Measurements from ENCODE around the gene LCN15.
"Not testable (repeated sequence)": the region's sequence is repeated elsewhere in the genome, so short reads cannot be mapped to it uniquely, and the experiment has no call there.

LCN15 gene, protein sequence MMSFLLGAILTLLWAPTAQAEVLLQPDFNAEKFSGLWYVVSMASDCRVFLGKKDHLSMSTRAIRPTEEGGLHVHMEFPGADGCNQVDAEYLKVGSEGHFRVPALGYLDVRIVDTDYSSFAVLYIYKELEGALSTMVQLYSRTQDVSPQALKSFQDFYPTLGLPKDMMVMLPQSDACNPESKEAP

DNA sequence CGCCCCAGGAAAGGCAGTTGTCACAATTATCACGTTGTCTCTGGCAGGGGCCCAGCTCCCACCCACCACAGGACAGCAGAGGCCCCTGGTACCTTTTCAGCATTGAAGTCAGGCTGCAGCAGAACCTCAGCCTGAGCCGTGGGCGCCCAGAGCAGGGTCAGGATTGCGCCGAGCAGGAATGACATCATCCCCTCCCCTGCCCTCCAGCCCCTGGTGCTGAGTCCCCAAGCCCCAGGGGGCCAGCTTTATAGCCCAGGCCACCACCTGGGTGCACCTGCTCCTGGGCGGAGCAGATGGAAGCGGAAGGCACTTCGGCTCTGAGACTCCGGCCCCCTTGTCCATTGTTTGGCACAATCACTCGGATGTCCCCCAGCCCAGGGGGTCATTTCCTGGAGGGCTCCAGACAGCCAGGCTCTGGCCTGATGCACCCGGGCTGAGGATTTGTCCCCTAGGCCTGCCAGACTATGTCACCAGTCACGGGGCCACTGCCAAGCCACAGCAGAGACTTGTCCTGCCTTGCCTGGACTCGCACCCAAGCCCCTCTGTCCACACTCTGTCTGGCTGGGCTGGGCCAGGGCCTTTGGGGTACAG, at the start of gene LCN15:
TSS of gene LCN15 (minus strand) at position 218 of the 591 bp plus-strand sequence. CDS start at position 188, 30 bp downstream.
- no peak for DNase-seq

DNA sequence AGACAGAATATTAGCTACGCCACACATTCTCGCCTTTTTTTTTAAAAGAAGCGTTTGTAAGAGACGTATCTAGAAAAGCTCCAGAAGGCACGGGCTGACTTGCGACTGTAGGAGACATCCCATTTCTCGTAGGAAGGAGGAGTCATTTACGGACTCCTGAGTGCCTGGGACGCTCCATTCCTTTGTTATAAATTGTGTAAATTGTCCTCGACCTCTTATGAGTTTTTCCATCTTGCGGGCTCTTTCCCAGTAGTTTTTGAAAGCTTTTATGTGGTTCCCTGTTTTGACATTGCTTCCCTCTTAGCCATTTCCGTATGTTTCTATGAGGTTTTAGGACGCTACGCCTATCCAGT, 44.5 kb upstream of the LCN15 start:
- no peak for DNase-seq

DNA sequence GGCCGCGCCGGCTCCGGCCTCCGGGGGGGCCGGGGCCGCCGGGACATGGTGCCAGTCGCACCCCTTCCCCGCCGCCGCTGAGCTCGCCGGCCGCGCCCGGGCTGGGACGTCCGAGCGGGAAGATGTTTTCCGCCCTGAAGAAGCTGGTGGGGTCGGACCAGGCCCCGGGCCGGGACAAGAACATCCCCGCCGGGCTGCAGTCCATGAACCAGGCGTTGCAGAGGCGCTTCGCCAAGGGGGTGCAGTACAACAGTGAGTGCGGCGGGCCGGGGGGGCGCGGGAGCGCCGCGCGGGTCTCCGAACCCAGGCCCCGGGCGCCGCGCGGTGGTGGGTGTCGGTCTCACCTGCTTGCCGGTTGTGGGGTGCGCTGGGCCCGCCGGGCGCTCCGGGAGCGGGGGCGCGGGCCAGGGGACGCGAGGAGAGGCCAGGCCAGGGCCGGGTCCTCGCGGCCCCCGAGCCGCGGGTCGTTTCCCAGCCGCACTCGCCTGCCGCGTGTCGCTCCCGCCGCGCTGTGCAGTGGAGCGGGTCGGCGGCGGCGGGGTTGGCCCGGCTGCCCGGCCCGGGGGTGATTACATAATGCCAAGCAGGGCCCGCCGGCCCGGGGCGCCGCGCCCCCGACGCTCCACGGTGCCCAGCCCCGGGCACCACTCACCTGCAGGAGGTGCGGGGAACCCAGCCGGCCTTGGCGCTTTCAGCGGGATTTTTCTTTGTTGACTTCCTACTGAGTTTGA, 43.9 kb upstream of the LCN15 start:
- no peak for DNase-seq

DNA sequence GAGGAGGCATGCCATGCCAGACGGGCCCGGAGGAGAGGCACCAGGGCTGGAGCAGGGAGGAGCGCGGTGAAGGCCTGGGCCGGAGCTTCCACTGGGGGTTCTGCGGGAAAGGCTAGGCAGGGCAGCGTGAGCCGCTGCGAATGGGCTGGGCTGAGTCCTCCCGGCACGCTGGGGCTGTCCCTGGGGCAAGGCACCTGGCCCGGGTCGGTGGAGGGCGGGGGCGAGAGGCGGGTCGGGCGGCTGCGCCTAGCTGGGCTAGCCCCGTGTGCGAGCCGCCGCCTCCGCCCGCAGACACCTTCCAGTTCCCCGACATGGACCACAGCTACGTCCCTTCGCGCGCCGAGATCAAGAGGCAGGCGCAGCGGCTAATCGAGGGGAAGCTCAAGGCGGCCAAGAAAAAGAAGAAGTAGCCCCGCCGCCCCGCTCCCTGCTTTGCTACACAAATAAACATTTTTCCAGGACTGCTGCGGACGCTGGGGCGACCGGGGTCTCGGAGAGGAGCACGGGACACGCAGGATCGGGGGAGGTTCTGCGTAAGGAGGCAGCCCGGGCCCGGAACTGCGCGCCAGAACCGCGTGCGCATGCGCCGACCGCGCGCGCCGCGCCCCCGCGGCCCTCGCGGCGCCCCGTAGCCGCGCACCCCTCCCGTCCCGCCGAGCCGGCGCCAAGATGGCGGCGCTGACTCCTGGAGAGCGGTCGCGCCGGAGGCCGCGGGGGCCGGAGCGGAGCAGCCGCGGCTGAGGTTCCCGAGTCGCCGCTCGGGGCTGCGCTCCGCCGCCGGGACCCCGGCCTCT, 43.2 kb upstream of the LCN15 start, which contains the start of gene RABL6:
TSS of gene RABL6 (plus strand) at position 668 of the 794 bp plus-strand sequence. CDS start 249 bp downstream, outside the sequence.
- DNase-seq = no peak

GRCh38 chr9:136806631-136807201, 42.4 kb upstream of the LCN15 start:
- DNase-seq = no peak

DNA sequence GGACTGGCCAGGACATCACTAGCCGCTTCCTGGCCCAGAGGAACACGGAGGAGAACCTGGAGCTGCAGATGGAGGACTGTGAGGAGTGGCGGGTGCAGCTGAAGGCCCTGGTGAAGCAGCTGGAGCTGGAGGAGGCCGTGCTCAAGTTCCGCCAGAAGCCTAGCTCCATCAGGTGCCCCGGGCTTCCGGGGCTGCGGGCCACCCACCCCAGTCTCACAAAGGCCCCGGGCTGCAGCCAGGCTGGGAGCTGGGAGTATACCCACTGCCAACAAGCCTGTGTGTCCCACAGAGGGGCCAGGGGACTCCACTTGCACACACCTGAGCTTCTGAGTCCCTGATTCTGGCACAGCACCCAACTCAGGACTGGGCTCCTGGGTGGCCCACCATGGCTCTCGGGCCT, 41.7 kb upstream of the LCN15 start:
- no peak for DNase-seq

DNA sequence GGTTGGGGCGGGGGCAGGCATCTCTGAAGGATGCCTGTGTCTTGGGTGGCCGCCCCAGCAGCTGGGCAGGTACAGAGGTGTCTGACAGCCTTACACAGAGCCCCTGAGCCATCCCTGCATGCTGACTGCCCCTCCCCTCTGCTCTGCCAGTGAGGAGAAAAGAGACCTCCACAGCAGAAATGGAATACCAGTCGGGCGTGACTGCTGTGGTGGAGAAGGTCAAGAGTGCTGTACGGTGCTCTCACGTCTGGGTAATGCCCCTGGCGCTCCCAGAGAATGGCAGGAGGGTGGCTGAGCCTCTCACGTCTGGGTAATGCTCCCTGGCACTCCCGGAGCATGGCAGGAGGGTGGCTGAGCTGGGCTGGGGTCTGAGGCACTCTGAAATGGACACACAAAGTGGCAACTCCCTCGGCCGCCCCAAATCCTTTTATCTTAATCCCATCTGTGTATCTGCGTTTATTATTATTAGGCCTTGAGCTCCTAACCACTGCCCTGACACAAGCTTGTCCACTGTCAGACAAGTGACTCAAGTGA, 41.0 kb upstream of the LCN15 start:
- DNase-seq = no peak

GRCh38 chr9:136804509-136805206, 40.3 kb upstream of the LCN15 start:
- no peak for DNase-seq

DNA sequence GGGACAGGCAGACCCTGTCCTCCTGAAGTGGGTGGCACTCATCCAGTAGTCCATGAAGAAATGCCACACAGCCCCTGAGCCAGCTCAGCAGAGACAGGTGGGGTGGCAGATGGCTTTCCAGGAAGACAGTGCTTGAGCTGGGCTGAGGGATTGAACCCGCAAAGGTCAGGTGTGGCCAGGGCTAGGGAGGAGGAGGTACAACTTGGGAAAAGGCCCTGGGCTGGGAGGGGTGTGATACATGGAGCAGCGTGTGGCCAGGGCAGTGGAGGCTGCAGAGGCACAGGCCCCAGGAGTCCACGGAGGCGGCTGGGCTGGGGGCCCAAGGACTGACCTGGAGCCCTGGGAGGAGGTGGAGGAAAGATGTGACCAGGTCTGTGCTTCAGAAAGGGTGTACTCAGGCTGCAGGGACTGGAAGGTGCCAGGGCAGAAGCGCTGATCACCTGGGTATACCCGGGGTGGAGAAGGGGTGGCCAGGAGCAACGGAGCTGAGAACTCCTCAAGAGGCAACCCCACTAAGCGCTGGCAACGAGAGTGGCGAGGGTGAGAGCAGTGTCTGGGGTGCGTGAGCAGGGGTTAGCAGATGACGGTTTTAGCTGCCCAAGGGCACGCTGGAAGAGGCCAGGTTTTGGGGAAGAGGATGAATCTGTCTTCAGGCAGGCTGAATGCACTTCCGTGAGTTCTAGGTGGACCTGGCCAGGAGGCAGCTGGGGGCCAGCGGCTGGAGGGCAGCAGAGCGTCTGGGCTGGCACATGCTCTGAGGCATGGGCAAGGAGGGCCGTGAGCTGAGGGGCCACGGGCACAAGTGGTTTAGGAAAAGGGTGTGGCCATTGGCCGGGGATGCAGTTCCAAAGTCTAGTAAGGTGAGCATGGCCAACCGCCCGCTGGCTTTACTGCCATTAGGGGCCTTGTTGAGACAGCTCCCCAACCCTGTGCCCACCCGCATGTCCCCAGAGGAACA, 39.5 kb upstream of the LCN15 start:
- DNase-seq = no peak

- not testable (repeated sequence) for DNase-seq
Measured at GRCh38 chr9:136803009-136803550, 38.8 kb upstream of the LCN15 start.

GRCh38 chr9:136802321-136802720, 38.0 kb upstream of the LCN15 start:
- DNase-seq = no peak

DNA sequence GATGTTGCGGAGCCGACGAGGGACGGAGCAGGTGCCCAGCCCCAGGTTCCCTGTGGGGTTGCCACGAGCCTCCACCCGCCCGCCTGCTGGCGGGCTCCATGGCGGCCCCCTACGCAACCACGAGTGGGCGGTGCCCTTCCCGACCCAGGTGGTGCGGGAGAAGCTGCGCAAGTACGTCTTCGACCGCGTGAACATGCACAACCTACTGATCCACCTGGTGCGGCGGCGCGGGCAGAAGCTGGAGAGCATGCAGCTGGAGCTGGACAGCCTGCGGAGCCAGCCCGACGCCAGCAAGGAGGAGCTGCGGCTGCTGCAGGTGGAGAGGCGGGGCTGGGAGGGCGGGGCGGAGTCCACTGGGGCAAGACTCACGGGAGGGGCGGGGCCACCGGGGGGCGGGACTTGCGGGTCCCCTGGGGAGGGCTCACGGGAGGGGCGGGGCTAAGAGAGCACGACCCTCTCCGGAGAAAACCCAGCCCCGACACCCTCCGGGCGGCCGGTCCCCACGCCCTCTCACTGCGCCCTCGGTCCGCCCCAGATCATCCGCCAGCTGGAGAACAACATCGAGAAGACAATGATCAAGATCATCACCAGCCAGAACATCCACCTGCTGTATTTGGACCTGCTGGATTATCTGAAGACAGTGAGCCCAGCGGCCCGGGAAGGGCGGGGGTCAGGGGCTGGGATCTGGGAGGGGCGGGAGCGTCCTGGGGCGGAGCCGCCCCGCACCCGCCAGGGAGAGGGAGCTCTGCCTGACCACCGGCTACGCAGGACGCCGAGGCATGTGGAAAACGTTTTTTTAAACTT, 35.7 kb upstream of the LCN15 start:
- no peak for DNase-seq

GRCh38 chr9:136799079-136799853, 34.9 kb upstream of the LCN15 start:
- no peak for DNase-seq

DNA sequence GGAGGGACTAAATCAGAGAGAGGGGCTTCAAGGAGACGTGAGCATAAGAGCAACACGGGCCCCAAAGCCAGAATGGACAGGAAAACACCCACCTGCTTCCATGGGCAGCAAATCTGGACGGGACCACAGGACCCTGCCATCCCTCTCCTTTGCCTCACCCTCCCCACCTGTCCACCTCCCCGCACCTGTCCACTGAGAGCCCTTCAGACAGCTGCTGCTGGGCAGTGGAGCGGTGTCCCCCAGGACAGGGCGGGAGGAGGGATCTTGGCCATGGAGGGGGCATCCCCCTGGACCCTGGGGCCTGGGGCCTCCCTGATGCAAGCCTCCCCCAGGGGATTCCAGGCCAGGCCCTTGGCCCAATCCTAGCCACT, 34.4 kb upstream of the LCN15 start:
- no peak for DNase-seq

GRCh38 chr9:136796775-136797347, 32.5 kb upstream of the LCN15 start:
- not testable (repeated sequence) for DNase-seq

DNA sequence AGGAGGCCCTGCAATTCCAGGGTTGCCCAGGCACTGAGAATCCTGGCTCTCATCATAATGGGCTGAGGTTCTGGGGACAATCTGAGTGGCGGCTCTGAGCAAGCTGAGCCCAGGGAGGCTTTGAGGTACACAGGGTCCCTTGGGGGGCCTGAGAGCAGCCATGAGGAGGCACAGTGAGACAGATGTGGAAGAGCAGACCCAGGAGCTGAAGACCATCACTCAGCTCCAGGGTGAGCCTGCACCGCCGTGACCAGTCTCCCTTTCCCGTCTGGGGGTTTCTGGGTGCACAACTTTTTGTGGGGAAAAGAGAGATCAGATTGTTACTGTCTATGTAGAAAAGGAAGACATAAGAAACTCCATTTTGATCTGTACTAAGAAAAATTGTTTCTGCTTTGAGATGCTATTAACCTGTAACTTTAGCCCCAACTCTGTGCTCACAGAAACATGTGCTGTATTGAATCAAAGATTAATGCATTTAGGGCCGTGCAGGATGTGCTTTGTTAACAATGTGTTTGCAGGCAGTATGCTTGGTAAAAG, 32.0 kb upstream of the LCN15 start, which contains the start of gene CCDC183:
TSS of gene CCDC183 (plus strand) at position 101 of the 537 bp plus-strand sequence. CDS start at position 161, 60 bp downstream.
- no peak for DNase-seq

DNA sequence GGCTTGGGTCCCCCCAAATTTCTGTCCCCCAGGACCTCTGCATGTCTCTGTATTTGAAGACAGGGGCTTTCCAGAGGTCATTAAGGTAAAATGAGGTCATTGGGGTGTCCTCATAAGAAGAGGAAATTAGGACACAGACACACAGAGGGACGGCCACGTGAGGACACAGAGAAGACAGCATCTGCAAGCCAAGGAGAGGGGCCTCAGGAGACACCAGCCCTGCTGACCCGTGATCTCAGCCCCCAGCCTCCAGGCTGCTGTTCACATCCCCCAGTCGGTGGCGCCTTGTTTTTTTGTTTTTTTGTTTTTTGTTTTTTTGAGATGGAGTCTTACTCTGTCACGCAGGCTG, 30.7 kb upstream of the LCN15 start:
- no peak for DNase-seq

All from cortex of kidney (tissue), 1 donor.